ENCODE data around the gene SLC19A1. TPM values are rescaled to one million over a fixed set of nuclear protein-coding genes. Genes with fewer than 3 reads are reported as not detected.

SLC19A1 gene
- polyA plus RNA-seq, 4 donors = 12.6 to 20.8 (median 15.0) TPM

GRCh38 chr21:45511661-45512431 lies 30.4 kb downstream of the SLC19A1 start:
- no peak for FAIRE-seq
- no peak for DNase-seq

GRCh38 chr21:45511007-45511406 lies 31.2 kb downstream of the SLC19A1 start:
- 82 to 89% (median 85%) methylated on average over 12 of the region's 12 CpGs for WGBS, 3 donors

More at GRCh38 chr21:45511661-45512431, 30.4 kb downstream of the SLC19A1 start:
- peaks cover 0 to 4% (median 0%) of the 10 kb centered on the region in 3 donors for H3K4me1 ChIP-seq (ENCODE audit: control insufficient read depth in 3 of 3, insufficient read depth in 2 of 3, low read depth in 1 of 3, low read length in 2 of 3)
- H3K4me3 ChIP-seq (ENCODE audit: low read depth in 1 of 3, low read length in 3 of 3) = no peak overlapping the region
- no peak overlapping the region for H3K27ac ChIP-seq (ENCODE audit: low read depth in 1 of 3, low read length in 2 of 3)
- 90 to 92% (median 90%) methylated on average over 34 to 35 of the region's 35 CpGs for WGBS, 3 donors
- H3K27me3 ChIP-seq (ENCODE audit: control insufficient read depth in 3 of 3, insufficient read depth in 3 of 3, low read length in 3 of 3) = no peaks in the 10 kb centered on the region
- H3K9me3 ChIP-seq (ENCODE audit: control insufficient read depth in 2 of 2, insufficient read depth in 1 of 2, low read depth in 1 of 2, low read length in 1 of 2) = no peaks in the 10 kb centered on the region
- H3K36me3 ChIP-seq (ENCODE audit: control insufficient read depth in 3 of 3, insufficient read depth in 2 of 3, low read depth in 1 of 3, low read length in 3 of 3) = peaks cover 3 to 56% (median 7%) of the 10 kb centered on the region in 3 donors

GRCh38 chr21:45510466-45510955 lies 31.7 kb downstream of the SLC19A1 start:
- Histone ChIP-seq H3K9me3 (ENCODE audit: control insufficient read depth in 2 of 2, insufficient read depth in 1 of 2, low read depth in 1 of 2, low read length in 1 of 2) (no peaks in the 10 kb centered on the region), H3K4me3 (ENCODE audit: low read depth in 1 of 3, low read length in 3 of 3) (no peak overlapping the region), H3K4me1 (ENCODE audit: control insufficient read depth in 3 of 3, insufficient read depth in 2 of 3, low read depth in 1 of 3, low read length in 2 of 3) (peaks cover 0 to 4% (median 0%) of the 10 kb centered on the region in 3 donors), H3K27me3 (ENCODE audit: control insufficient read depth in 3 of 3, insufficient read depth in 3 of 3, low read length in 3 of 3) (no peaks in the 10 kb centered on the region), H3K27ac (ENCODE audit: low read depth in 1 of 3, low read length in 2 of 3) (no peak overlapping the region), H3K36me3 (ENCODE audit: control insufficient read depth in 3 of 3, insufficient read depth in 2 of 3, low read depth in 1 of 3, low read length in 3 of 3) (peaks cover 3 to 45% (median 3%) of the 10 kb centered on the region in 3 donors)
- 86 to 93% (median 93%) methylated on average over 9 to 11 of the region's 11 CpGs for WGBS, 3 donors
- FAIRE-seq (no peak), DNase-seq (no peak)

More at GRCh38 chr21:45511007-45511406, 31.2 kb downstream of the SLC19A1 start:
- H3K27ac ChIP-seq (ENCODE audit: low read depth in 1 of 3, low read length in 2 of 3) = no peak overlapping the region
- no peaks in the 10 kb centered on the region for H3K27me3 ChIP-seq (ENCODE audit: control insufficient read depth in 3 of 3, insufficient read depth in 3 of 3, low read length in 3 of 3)
- FAIRE-seq (no peak), DNase-seq (no peak)
- H3K4me1 ChIP-seq (ENCODE audit: control insufficient read depth in 3 of 3, insufficient read depth in 2 of 3, low read depth in 1 of 3, low read length in 2 of 3) = peaks cover 0 to 4% (median 0%) of the 10 kb centered on the region in 3 donors
- peaks cover 3 to 48% (median 7%) of the 10 kb centered on the region in 3 donors for H3K36me3 ChIP-seq (ENCODE audit: control insufficient read depth in 3 of 3, insufficient read depth in 2 of 3, low read depth in 1 of 3, low read length in 3 of 3)
- H3K9me3 ChIP-seq (ENCODE audit: control insufficient read depth in 2 of 2, insufficient read depth in 1 of 2, low read depth in 1 of 2, low read length in 1 of 2) = no peaks in the 10 kb centered on the region
- no peak overlapping the region for H3K4me3 ChIP-seq (ENCODE audit: low read depth in 1 of 3, low read length in 3 of 3)

GRCh38 chr21:45509566-45510465 lies 32.4 kb downstream of the SLC19A1 start:
- no peak for FAIRE-seq
- WGBS, 3 donors = 88 to 92% (median 91%) methylated on average over 53 to 61 of the region's 61 CpGs
- Histone ChIP-seq H3K9me3 (ENCODE audit: control insufficient read depth in 2 of 2, insufficient read depth in 1 of 2, low read depth in 1 of 2, low read length in 1 of 2) (no peaks in the 10 kb centered on the region), H3K36me3 (ENCODE audit: control insufficient read depth in 3 of 3, insufficient read depth in 2 of 3, low read depth in 1 of 3, low read length in 3 of 3) (peaks cover 0 to 38% (median 3%) of the 10 kb centered on the region in 3 donors), H3K27me3 (ENCODE audit: control insufficient read depth in 3 of 3, insufficient read depth in 3 of 3, low read length in 3 of 3) (no peaks in the 10 kb centered on the region), H3K27ac (ENCODE audit: low read depth in 1 of 3, low read length in 2 of 3) (no peak overlapping the region), H3K4me1 (ENCODE audit: control insufficient read depth in 3 of 3, insufficient read depth in 2 of 3, low read depth in 1 of 3, low read length in 2 of 3) (peaks cover 0 to 4% (median 0%) of the 10 kb centered on the region in 3 donors), H3K4me3 (ENCODE audit: low read depth in 1 of 3, low read length in 3 of 3) (no peak overlapping the region)
- DNase-seq = no peak

- DNase-seq (no peak), FAIRE-seq (no peak)
- peaks cover 0 to 4% (median 0%) of the 10 kb centered on the region in 3 donors for H3K4me1 ChIP-seq (ENCODE audit: control insufficient read depth in 3 of 3, insufficient read depth in 2 of 3, low read depth in 1 of 3, low read length in 2 of 3)
- 40 to 71% (median 58%) methylated on average over 23 to 42 of the region's 42 CpGs for WGBS, 3 donors
- peak overlapping the region in 1 of 3 donors; percentile 28 for H3K27ac ChIP-seq (ENCODE audit: low read depth in 1 of 3, low read length in 2 of 3)
- peaks cover 0 to 30% (median 3%) of the 10 kb centered on the region in 3 donors for H3K36me3 ChIP-seq (ENCODE audit: control insufficient read depth in 3 of 3, insufficient read depth in 2 of 3, low read depth in 1 of 3, low read length in 3 of 3)
- no peak overlapping the region for H3K4me3 ChIP-seq (ENCODE audit: low read depth in 1 of 3, low read length in 3 of 3)
- no peaks in the 10 kb centered on the region for H3K9me3 ChIP-seq (ENCODE audit: control insufficient read depth in 2 of 2, insufficient read depth in 1 of 2, low read depth in 1 of 2, low read length in 1 of 2)
- H3K27me3 ChIP-seq (ENCODE audit: control insufficient read depth in 3 of 3, insufficient read depth in 3 of 3, low read length in 3 of 3) = no peaks in the 10 kb centered on the region
Observed at GRCh38 chr21:45508607-45509565, 33.4 kb downstream of the SLC19A1 start.

- peaks cover 0 to 23% (median 3%) of the 10 kb centered on the region in 3 donors for H3K36me3 ChIP-seq (ENCODE audit: control insufficient read depth in 3 of 3, insufficient read depth in 2 of 3, low read depth in 1 of 3, low read length in 3 of 3)
- WGBS, 3 donors = 91 to 98% (median 94%) methylated on average over 3 of the region's 3 CpGs
- no peak overlapping the region for H3K4me3 ChIP-seq (ENCODE audit: low read depth in 1 of 3, low read length in 3 of 3)
- H3K27me3 ChIP-seq (ENCODE audit: control insufficient read depth in 3 of 3, insufficient read depth in 3 of 3, low read length in 3 of 3) = no peaks in the 10 kb centered on the region
- no peaks in the 10 kb centered on the region for H3K9me3 ChIP-seq (ENCODE audit: control insufficient read depth in 2 of 2, insufficient read depth in 1 of 2, low read depth in 1 of 2, low read length in 1 of 2)
- DNase-seq (no peak), FAIRE-seq (no peak)
- peaks cover 0 to 4% (median 0%) of the 10 kb centered on the region in 3 donors for H3K4me1 ChIP-seq (ENCODE audit: control insufficient read depth in 3 of 3, insufficient read depth in 2 of 3, low read depth in 1 of 3, low read length in 2 of 3)
- H3K27ac ChIP-seq (ENCODE audit: low read depth in 1 of 3, low read length in 2 of 3) = no peak overlapping the region
Observed at GRCh38 chr21:45507888-45508508, 34.2 kb downstream of the SLC19A1 start.

GRCh38 chr21:45507523-45507875 lies 34.7 kb downstream of the SLC19A1 start:
- Histone ChIP-seq H3K36me3 (ENCODE audit: control insufficient read depth in 3 of 3, insufficient read depth in 2 of 3, low read depth in 1 of 3, low read length in 3 of 3) (peaks cover 0 to 18% (median 3%) of the 10 kb centered on the region in 3 donors), H3K4me3 (ENCODE audit: low read depth in 1 of 3, low read length in 3 of 3) (no peak overlapping the region), H3K9me3 (ENCODE audit: control insufficient read depth in 2 of 2, insufficient read depth in 1 of 2, low read depth in 1 of 2, low read length in 1 of 2) (no peaks in the 10 kb centered on the region), H3K4me1 (ENCODE audit: control insufficient read depth in 3 of 3, insufficient read depth in 2 of 3, low read depth in 1 of 3, low read length in 2 of 3) (peaks cover 0 to 4% (median 0%) of the 10 kb centered on the region in 3 donors), H3K27ac (ENCODE audit: low read depth in 1 of 3, low read length in 2 of 3) (no peak overlapping the region), H3K27me3 (ENCODE audit: control insufficient read depth in 3 of 3, insufficient read depth in 3 of 3, low read length in 3 of 3) (no peaks in the 10 kb centered on the region)
- no peak for DNase-seq
- 42 to 73% (median 47%) methylated on average over 9 of the region's 9 CpGs for WGBS, 3 donors
- no peak for FAIRE-seq
